HG03378 (cell line): Measurements from ENCODE around the gene OPN5.
"Not testable (repeated sequence)": the region's sequence is repeated elsewhere in the genome, so short reads cannot be mapped to it uniquely, and the experiment has no call there.

Experiments
- ATAC-seq: cut with Tn5 transposase; IDR thresholded peaks from one replicate; pipeline ENCODE4 v1.9.1; 2021; ENCODE audit warnings: mild to moderate bottlenecking, moderate library complexity; ENCODE audit not compliant: unreplicated experiment

The OPN5 gene, protein sequence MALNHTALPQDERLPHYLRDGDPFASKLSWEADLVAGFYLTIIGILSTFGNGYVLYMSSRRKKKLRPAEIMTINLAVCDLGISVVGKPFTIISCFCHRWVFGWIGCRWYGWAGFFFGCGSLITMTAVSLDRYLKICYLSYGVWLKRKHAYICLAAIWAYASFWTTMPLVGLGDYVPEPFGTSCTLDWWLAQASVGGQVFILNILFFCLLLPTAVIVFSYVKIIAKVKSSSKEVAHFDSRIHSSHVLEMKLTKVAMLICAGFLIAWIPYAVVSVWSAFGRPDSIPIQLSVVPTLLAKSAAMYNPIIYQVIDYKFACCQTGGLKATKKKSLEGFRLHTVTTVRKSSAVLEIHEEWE

DNA sequence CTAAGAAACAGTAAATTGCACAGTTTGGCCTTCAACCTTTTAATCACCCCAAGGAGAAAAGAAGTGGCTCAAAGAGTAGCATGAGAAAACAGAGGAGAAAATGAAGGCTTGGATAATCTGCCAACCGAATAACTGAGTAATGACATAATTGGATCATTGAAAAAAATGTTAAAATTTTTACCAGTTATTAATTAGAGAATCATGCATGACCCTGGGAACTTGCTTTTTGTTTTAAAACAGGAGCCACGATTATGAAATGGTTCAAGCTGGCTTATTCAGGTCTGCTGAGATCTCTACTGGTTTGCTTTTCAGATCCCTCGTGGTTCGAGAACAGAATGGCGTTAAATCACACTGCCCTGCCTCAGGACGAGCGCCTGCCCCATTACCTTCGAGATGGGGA, at the start of gene OPN5:
OPN5 (plus strand) TSS at position 301 of the 400 bp plus-strand sequence; CDS start at position 336, 35 bp downstream.
- ATAC-seq, result no peak

DNA sequence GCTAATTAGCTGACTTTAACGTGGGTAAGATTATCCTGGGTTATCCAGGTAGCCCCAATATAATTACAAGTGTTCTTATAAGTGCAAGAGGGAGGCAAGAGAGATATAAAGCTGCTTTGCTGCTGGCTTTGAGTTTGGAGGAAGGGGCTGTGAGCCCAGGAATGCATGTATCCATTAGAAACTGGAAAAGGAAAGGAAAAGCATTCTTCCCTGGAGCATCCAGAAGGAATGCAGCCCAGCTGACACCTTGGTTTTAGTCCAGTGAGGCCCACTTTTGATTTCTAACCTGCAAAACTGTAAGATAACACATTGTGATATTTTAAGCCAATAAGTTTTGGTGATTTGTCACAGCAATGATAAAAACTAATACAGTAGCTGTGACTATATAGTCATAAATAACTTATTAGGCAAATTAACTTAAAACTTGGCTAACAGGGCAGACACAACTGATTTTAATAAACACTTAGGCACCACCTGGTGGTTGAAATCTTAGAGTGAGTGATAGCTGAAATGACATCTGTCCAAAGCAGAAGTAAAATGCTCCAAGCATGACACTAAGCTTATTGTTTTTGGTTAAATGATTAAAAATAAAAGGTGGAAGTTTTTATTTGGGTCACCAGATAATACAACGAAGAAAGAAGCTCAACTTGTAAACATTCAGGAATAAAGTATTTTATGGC, 47.8 kb upstream of the OPN5 start:
- peak; percentile 70 for ATAC-seq

DNA sequence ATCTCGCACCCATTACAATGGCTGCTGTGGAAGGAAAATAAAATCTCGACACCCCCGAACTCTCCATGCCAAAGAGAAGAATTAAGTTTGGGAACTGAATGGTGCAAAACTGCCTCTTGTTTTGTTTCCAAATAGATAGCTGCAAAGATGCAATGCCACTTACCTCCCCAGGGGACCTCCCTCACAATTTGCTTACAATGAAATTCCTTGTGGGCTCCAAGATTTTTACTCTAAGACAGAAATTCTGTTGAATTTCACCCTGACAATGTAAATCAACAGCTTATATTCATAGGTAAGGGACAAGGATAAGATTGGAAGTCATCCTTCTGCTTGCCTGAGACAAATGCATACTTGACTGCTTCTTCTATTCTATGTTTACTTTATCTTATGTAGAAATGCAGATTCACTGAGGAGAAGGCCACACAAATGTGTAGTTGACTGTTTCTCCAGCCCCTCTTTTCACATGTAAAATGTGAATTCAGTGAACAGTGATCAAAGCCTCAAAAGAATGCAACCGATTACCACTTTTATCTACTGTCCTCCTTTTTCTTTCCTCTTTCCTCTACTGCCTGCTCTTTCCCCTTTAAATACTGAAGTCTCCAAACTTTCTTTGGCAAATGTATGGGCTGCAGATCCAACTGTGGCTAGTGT, 46.9 kb upstream of the OPN5 start:
- ATAC-seq, result no peak

DNA sequence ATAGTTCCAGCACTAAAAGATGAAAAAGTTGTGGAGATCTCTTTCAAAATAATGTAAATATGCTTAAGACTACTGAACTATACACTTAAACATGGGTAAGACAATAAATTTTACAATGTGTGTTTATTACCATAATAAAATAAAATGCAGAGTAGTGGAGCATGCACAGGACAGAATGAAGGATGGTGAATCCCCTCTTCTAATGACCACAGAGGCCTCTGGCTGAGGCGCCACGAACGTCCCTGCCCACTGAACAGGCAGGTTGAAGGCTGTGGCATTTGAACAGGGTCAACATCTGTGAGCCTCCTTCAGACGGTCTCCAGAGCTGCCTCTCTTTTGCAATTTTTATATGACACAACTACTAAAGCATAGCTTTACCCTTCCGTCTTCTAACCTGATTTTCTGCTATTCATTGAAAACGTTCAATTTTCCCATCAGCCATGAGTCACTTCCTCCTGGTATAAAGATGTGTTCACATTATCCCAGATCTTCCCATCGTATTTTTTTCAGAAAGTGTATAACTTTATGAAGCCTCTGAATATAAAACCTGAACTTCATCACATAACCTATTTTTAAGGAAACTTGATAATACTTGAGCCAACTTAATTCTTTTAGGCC, 45.6 kb upstream of the OPN5 start:
- no peak for ATAC-seq

DNA sequence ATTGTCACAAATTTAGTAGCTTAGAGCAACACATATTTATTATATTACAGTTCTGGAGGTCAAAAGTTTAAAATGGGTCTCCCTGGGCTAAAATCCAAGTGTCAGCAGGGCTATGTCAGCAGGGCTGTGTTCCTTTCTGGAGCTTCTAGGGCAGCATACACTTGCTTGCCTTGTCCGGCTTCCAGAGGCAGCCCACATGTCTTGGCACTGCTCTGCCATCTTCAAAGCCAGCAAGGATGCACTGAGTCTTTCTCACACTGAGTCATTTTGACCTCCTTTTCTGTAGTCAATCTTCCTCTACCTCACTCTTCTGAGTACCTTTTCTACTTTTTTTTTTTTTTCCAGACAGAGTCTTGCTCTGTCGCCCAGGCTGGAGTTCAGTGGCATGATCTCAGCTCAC, 44.4 kb upstream of the OPN5 start:
- ATAC-seq, result no peak

DNA sequence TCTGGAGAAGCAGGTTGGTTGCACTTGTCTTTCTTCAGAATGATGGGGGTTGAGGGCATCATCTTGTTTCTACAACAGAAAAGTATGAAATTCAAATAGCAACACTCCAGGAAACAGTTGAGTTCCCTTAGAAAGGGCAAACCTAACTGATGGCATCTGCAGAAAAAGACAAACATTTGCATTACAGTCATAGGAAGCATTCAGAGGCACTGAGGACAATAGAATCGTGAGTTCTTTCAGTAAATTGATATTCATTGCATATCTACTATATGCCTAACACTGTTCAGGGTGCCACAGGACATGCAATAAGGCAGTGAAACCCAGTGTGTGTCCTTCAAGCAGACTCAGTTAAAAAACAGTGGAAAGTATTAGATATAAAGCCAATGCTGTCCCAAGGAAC, 41.1 kb upstream of the OPN5 start:
- no peak for ATAC-seq

DNA sequence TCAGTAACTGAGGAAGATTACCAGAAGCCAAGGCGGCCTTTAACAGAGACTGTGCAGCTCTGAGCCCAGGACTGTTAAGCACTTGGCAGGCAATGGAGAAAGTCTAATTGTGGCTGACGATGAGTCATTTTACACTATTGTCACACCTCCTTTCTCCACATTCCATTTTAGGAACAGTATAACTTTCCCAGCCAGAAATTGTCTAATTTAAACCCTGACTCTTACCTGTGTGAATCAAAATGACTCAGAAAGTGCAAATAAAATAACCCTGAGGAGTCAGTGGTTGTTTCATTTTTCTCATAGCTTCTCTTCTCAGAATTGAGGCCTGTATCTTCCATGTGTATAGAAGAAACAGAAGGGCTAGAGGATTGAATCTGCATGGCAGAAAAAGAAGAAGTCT, 40.0 kb upstream of the OPN5 start:
- peak; percentile 66 for ATAC-seq

DNA sequence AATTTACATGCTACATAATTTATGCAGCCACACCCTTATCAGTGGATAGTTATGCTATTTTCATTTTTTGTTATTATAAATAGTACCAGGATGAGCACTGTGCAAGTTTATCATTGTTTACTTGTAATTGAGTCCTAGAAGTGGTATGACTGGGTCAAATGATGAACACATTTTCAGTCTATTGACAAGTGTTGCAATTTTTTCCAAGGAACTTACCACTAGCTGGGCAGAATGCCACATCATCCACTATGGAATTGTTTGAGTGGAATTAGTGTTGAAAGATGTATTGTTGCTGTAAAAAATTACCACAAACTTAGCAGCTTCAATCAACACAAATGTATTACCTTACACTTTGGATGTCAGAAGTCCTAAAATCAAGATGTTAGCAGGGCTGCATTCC, 38.1 kb upstream of the OPN5 start:
- no peak for ATAC-seq

DNA sequence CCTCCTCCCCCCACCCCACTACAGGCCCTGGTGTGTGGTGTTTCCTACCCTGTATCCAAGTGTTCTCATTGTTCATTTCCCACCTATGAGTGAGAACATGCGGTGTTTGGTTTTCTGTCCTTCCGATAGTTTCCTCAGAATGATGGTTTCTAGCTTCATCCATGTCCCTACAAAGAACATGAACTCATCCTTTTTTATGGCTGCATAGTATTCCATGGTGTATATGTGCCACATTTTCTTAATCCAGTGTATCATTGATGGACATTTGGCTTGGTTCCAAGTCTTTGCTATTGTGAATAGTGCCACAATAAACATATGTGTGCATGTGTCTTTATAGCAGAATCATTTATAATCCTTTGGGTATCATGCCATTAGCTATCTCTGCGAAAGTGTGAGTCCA, 36.6 kb upstream of the OPN5 start:
- ATAC-seq, result not testable (repeated sequence)

DNA sequence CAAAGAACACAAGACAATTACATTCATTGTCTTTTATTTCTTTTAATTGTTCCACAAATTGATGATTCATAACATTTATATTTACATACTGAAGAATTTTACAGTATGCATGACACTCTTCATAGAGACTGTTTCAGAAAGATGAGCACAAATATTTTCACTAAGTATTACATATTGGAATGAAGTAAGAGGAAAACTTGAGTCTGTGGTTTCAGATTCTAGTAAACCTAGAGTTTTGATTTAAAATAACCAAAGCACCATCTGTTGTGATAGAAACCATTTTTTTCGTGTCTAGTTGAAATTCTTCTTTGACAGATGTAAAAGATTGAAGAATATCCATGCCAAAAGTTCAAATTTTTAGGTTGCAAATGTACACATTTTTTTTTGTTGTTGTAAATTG, 32.1 kb upstream of the OPN5 start:
- no peak for ATAC-seq

DNA sequence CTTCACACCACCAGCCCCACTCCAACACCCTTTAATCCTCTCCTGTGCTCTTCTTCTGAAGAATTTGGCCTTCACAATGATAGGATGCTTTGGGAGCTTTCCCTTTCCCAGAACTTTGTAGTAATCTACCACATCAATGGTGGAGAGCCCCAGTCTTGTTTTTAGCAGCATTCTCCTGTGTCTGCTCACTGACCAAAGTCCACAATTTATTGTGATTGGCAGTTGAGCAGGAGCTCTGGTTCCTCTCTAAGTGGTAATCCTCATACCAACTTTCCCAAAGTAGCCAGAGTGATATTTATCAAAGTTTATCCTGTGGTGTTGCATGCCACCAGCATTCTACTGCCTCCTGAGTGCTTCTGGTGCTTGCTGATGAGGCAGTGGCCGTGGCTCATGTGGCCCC, 29.0 kb upstream of the OPN5 start:
- no peak for ATAC-seq

DNA sequence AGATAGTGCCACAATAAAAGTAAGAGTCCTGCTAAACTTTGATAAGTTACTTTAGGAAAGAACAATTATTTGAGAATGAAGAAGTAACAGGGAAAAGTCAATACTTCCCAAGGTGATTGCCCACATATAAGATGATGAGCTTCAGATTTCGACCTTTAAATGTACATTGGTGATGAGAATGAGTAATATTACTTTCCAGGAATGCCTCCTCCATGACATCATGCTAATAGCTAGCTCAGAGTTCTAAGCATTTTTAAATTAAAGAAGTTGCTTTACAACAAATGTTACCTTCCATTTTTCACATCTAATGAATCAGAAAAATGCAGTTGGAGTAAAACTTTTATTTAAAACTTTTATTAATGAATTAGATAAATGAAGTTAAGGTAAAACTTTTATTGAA, 22.5 kb upstream of the OPN5 start:
- ATAC-seq, result no peak

DNA sequence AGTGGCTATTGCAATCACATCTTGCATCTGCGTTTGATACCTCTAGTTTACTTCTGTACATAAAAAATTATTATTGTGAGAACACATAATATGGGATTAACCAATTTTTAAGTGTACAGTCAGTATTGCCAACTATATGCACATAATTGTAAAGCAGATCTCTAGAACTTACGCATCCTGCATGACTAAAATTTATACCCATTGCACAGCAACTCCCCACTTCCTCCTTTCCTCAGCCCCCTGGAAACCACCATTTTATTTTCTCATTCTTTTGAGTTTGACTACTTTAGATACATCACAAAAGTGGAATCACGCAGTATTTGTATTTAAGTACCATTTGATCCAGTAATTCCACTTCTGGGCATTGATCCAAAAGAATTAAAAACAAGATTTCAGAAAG, 19.3 kb upstream of the OPN5 start:
- ATAC-seq, result no peak

DNA sequence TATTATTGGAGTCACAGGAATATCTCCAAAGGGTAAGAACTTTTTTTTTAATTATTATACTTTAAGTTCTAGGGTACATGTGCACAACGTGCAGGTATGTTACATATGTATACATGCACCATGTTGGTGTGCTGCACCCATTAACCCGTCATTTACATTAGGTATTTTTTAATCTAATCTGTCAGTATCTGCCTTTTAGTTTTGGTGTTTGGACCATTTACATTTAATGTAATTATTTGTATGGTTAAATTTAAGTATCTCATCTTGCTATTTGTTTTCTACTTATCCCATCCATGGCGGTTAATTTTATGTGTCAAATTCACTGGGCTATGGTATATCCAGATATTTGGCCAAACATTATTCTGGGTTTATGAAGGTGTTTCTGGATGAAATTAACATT, 15.4 kb upstream of the OPN5 start:
- no peak for ATAC-seq

DNA sequence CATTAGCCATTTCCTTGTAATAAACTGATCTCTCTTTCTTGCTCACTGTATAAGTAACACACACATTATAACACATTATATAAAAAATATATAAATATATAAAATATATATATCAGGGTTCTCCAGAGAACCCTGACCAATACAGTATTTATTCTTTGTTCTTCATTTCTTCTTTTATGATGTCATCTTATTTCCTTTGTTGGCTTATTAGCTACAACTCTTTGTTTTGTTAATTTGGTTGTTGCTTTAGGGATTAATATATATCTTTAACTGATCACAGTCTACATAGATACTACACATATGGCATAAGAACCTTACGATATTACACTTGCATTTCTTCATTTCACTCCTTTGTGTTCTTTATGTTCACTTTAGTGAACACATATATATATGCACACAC, 14.7 kb upstream of the OPN5 start:
- no peak for ATAC-seq

DNA sequence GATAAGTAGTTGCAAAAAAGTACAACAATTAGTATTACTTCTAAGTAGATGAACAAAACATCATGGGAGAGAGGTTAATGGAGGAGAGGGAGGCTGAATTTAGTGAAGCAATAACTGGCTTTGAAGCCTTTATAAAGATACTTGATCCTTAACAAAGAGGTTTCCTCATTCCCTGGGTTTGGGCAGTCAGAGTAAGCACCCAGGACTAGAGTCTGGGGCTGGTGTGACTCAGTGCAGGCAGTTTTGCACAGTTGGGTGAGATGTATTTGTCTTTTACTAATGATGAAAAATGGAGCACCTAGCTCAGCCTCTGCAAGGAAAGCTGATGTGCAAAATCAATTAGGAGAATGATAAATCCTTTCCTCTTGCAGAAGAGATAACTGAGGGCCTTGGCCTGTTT, 11.8 kb upstream of the OPN5 start:
- ATAC-seq, result no peak

DNA sequence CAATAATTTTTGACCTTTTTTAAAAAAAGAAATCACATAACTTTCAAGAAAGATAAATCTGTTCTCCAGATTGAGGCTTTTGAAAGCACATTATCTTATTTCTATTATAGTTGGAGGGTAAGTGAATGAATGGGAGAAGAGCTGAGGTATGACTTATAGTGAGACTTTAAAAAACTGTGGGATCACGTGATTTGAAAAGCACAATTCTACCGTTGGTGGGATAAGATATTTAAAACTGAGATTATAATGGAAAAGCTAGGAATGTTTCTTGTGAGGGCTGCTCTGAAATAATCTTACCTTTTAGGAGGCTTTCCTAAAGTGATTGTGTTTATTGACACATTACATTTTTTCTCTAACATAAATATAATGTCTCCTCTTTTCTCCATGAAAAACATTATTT, 9.5 kb upstream of the OPN5 start:
- no peak for ATAC-seq

DNA sequence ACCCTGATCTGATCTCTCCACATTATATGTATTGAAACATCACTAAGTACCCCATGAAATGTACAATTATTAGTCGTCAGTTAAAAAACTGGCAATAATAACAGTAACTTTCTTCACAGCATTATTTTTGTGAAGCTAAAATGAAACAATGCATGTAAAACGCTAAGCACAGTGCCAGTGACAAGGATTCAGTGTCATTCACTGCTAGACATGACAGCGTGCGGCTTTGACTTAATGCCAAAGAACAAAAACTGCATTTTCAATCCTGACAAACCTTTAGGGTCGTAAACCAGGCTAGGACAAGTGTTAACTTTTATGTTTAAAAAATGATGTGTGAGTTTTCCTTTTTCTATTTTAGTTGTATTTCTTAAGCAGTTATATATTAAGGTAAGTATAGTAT, 8.8 kb upstream of the OPN5 start:
- ATAC-seq, result no peak

DNA sequence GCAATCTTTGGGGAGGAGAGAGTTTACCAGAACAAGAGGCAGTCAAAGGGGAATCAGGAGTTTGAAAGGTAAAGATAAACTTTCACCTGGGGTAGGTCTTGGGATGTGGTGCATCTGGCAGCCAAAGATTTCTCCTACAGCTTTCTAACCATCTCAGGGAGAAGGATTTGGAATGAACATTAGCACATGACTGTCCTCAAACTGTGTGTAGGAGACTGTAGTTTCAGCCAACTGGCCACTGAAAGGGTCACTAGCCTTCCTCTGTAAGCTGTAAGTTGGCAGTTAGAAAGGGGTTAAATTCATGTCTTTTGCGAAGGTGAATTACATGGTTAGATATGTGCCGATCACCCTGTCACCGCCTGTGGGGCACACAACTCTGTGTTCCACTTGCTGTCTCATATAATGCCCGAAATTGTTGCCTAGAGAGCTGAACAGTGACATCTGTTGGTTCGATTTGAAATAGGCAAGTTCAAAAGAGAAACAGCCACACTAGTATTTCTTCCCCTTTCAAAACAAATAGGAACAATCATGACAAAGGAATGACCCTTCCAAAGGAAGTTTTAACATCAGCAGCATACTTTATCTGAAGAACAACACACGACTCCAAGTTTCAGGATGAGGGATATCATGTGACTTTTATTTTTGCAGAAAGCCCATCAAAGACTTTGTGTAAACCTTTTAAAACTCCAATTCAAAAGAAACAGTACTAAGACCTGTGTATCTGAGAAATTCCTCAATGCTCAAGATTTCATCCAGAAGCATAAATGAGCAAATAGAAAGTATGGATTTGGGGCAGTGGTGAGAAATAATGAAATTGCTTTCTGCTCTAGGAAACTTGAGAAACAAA, 1.1 kb upstream of the OPN5 start:
- peak; percentile 95 for ATAC-seq

DNA sequence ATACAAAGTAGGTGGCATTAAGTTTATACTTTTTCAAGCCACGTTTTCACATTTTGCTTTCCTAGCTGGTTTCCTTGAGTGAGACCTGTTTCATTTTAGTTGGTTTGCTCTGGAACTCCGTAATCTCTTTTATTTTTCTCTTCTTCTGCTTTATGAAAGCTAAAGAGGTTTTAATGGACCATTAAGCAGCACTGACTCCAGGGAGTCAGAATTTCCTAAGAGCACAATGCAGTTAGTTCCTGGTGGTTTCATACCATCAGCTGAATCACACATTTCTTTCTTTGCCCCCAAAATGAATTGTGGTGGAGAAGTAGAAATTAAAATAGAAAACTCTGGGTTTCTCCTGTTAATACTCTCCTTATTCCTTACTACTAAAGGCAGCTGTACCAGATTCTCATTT, 3.4 kb downstream of the OPN5 start:
- ATAC-seq, result no peak
